K562 (cell line): ENCODE results near the gene SMC1A. TPM values are rescaled to one million over a fixed set of nuclear protein-coding genes. Genes with fewer than 3 reads are reported as not detected.

Experiments used
- ATF6 ChIP-seq: sonication (generic); formaldehyde crosslinking; IDR thresholded peaks from 2 replicates; pipeline ENCODE4 v1.4.0; 2020; ENCODE audit warnings: mild to moderate bottlenecking, missing genetic modification reagents
- CBFA2T2 ChIP-seq: fragments of 450-650 bp; conservative IDR thresholded peaks from 2 replicates; pipeline ENCODE4 v1.6.1; 2017; ENCODE audit warnings: mild to moderate bottlenecking
- HINFP ChIP-seq: fragments of 450-650 bp; conservative IDR thresholded peaks from 2 replicates; pipeline ENCODE4 v1.6.1; 2016; ENCODE audit warnings: missing genetic modification characterization, low read depth, mild to moderate bottlenecking, control low read depth, missing compliant biosample characterization
- HSF4 ChIP-seq: fragments of 250-450 bp; sonication (Bioruptor Pico); IDR thresholded peaks from 2 replicates; pipeline ENCODE4 v2.1.2; 2022; ENCODE audit warnings: mild to moderate bottlenecking, moderate library complexity, borderline replicate concordance
- LCOR ChIP-seq: sonication (generic); formaldehyde crosslinking; IDR thresholded peaks from 2 replicates; pipeline ENCODE4 v1.8.0; 2022; ENCODE audit warnings: mild to moderate bottlenecking, missing genetic modification reagents
- MECOM ChIP-seq: fragments of 250-450 bp; sonication (Bioruptor Pico); IDR thresholded peaks from 2 replicates; pipeline ENCODE4 v1.8.0; 2022; ENCODE audit warnings: inconsistent platforms
- NR3C1 ChIP-seq: sonication (generic); formaldehyde crosslinking; IDR thresholded peaks from 2 replicates; pipeline ENCODE4 v1.8.1; 2022; ENCODE audit warnings: missing genetic modification reagents
- RB1 ChIP-seq: fragments of 450-650 bp; IDR thresholded peaks from 2 replicates; pipeline ENCODE4 v1.6.1; 2017; ENCODE audit warnings: low read depth, mild to moderate bottlenecking
- TOE1 ChIP-seq, 2 experiments: fragments of 450-650 bp in 1 of 2; sonication (generic) in 1 of 2; formaldehyde crosslinking in 1 of 2; IDR thresholded peaks; 2 replicates each; pipeline versions ENCODE4 v1.7.1 to v1.8.0; 2016 to 2022; ENCODE audit warnings: borderline replicate concordance in 2 of 2, mild to moderate bottlenecking in 2 of 2, antibody characterized with exemption in 1 of 2, inconsistent platforms in 1 of 2, low read depth in 1 of 2, missing genetic modification reagents in 1 of 2, moderate library complexity in 1 of 2
- polyA plus RNA-seq, 8 experiments: library from polyadenylated mRNA; depleted of rRNA in 4 of 8; stranded (reverse) in 5 of 8; unstranded in 3 of 8; fragments of >200 nt; fragmentation: Nextera tagmentation in 2 of 8; fragmentation: Illumina TruSeq in 1 of 8; extraction: Ambion mirVana in 2 of 8; extraction: Trizol in 1 of 8; gene quantifications; 2 replicates each; pipeline versions ENCODE4 v1.2.1 to v1.2.3, GENCODE V29; 2011 to 2014; ENCODE audit warnings: inconsistent platforms in 1 of 8, missing spikeins in 1 of 8
- total RNA-seq, 7 experiments: library from RNA; depleted of rRNA in 6 of 7; stranded (reverse); fragments of >200 nt in 6 of 7; fragmentation: Illumina TruSeq in 2 of 7; extraction: Trizol in 2 of 7; gene quantifications; 2 replicates each; pipeline versions ENCODE4 v1.2.1 to v1.2.3, GENCODE V29; 2011 to 2021; ENCODE audit warnings: low replicate concordance in 1 of 7

Gene SMC1A
- total and polyA plus RNA-seq, 9 of the 15 experiments (the other 6 are each of a cell fraction or from before 2014, with no cell fraction given): 28.5 to 126 (median 71.2) TPM

GRCh38 chrX:53374222-53374820 lies 48.1 kb downstream of the SMC1A start (continued):
- TF ChIP-seq RB1: no peak
- peak; percentile 63; the same call in 1 of the 2 replicates for TF ChIP-seq TOE1 (IDR thresholded peaks at IDR 0.05; ENCODE audit: borderline replicate concordance)
- TF ChIP-seq TOE1 (CRISPR knock-in tag; IDR thresholded peaks at IDR 0.05; ENCODE audit: borderline replicate concordance, low read depth): no peak
- no peak for TF ChIP-seq MECOM (CRISPR knock-in tag)
- no peak for TF ChIP-seq HSF4 (CRISPR knock-in tag)
- TF ChIP-seq ATF6 (CRISPR knock-in tag): no peak
- TF ChIP-seq NR3C1 (CRISPR knock-in tag): no peak
- TF ChIP-seq LCOR (CRISPR knock-in tag): no peak
- TF ChIP-seq HINFP (tag): no peak
- TF ChIP-seq CBFA2T2: peak; percentile 43
- TF ChIP-seq, all 486 proteins: peak for 95
